Breast epithelium (tissue), 3 donors: ENCODE results near the gene YAF2.

ENCODE experiments used
- CTCF ChIP-seq, 3 donors: fragments of 450-650 bp; IDR thresholded peaks; one replicate each; pipeline ENCODE4 v1.5.1; 2016 to 2017; ENCODE audit warnings: antibody characterized with exemption in 3 of 3, mild to moderate bottlenecking in 3 of 3, moderate library complexity in 3 of 3
- POLR2A ChIP-seq: fragments of 450-650 bp; IDR thresholded peaks from one replicate; pipeline ENCODE4 v1.6.1; 2016; ENCODE audit warnings: antibody characterized with exemption, mild to moderate bottlenecking, moderate library complexity
- POLR2AphosphoS5 ChIP-seq, 3 donors: sonication (generic); formaldehyde crosslinking; IDR thresholded peaks; one replicate each; pipeline ENCODE4 v1.6.1; 2017; ENCODE audit warnings: antibody characterized with exemption in 3 of 3

GRCh38 chr12:42124764-42125387 is 113.2 kb downstream of the YAF2 start:
- TF ChIP-seq POLR2A (no peak), CTCF (IDR thresholded peaks at IDR 0.05) (no peak), POLR2AphosphoS5 (IDR thresholded peaks at IDR 0.05) (no peak)
